Stimulated activated effector memory CD8-positive, alpha-beta T cell treated with anti-CD3 and anti-CD28 coated beads, Interleukin-12 subunit alpha, Interleukin-12 subunit beta, amount 100 ng/mL, for 72 hours (primary cell): ENCODE data around the gene HGF.

Source experiments
- ATAC-seq: fragments of 150-1000 bp; cut with Tn5 transposase; 2 replicates; pipeline ENCODE4 v1.10.0; 2021
- DNase-seq, 2 donors: peaks; one replicate each; pipeline ENCODE4 v3.0.0; 2021 to 2022; ENCODE audit warnings: low spot score in 2 of 2
- H3K27ac Mint-ChIP-seq: one replicate; pipeline ENCODE4 v1.8.0; 2022; ENCODE audit warnings: mild to moderate bottlenecking, mixed read lengths
- H3K36me3 Mint-ChIP-seq: one replicate; pipeline ENCODE4 v1.8.0; 2022; ENCODE audit warnings: mild to moderate bottlenecking, mixed read lengths
- H3K4me1 Mint-ChIP-seq: one replicate; pipeline ENCODE4 v1.8.0; 2022; ENCODE audit warnings: mixed read lengths
- H3K4me3 Mint-ChIP-seq: one replicate; pipeline ENCODE4 v1.8.0; 2022; ENCODE audit warnings: mild to moderate bottlenecking, mixed read lengths
- H3K9me3 Mint-ChIP-seq: one replicate; pipeline ENCODE4 v1.8.0; 2022; ENCODE audit warnings: mixed read lengths

The HGF gene

GRCh38 chr7:81709836-81710235, 60.0 kb downstream of the HGF start:
- ATAC-seq (no peak), DNase-seq (no peak)
- no peak overlapping the region for H3K27ac Mint-ChIP-seq
- peaks cover 9% of the 10 kb centered on the region for H3K9me3 Mint-ChIP-seq
- no peak overlapping the region for H3K4me3 Mint-ChIP-seq
- H3K36me3 Mint-ChIP-seq: no peaks in the 10 kb centered on the region
- H3K4me1 Mint-ChIP-seq: no peaks in the 10 kb centered on the region

- no peaks in the 10 kb centered on the region for H3K36me3 Mint-ChIP-seq
- DNase-seq (no peak), ATAC-seq (no peak)
- H3K4me3 Mint-ChIP-seq: no peak overlapping the region
- H3K27ac Mint-ChIP-seq: no peak overlapping the region
- H3K4me1 Mint-ChIP-seq: no peaks in the 10 kb centered on the region
- H3K9me3 Mint-ChIP-seq: peaks cover 11% of the 10 kb centered on the region
These were observed 61.9 kb downstream of the HGF start for GRCh38 chr7:81707966-81708365.

- no peak for DNase-seq
- no peaks in the 10 kb centered on the region for H3K4me1 Mint-ChIP-seq
- no peak for ATAC-seq
- no peaks in the 10 kb centered on the region for H3K36me3 Mint-ChIP-seq
- H3K27ac Mint-ChIP-seq: no peak overlapping the region
- H3K9me3 Mint-ChIP-seq: peaks cover 11% of the 10 kb centered on the region
- no peak overlapping the region for H3K4me3 Mint-ChIP-seq
These were observed 62.7 kb downstream of the HGF start for GRCh38 chr7:81707196-81707595.

GRCh38 chr7:81705206-81705605, 64.6 kb downstream of the HGF start:
- no peak overlapping the region for H3K27ac Mint-ChIP-seq

GRCh38 chr7:81704595-81704994, 65.3 kb downstream of the HGF start:
- Mint-ChIP-seq H3K4me3 (no peak overlapping the region), H3K36me3 (no peaks in the 10 kb centered on the region), H3K27ac (no peak overlapping the region), H3K4me1 (no peaks in the 10 kb centered on the region), H3K9me3 (peaks cover 9% of the 10 kb centered on the region)
- no peak for DNase-seq
- ATAC-seq: no peak

More at GRCh38 chr7:81705206-81705605, 64.6 kb downstream of the HGF start:
- Mint-ChIP-seq H3K36me3 (no peaks in the 10 kb centered on the region), H3K4me3 (no peak overlapping the region), H3K9me3 (peaks cover 9% of the 10 kb centered on the region), H3K4me1 (no peaks in the 10 kb centered on the region)
- DNase-seq (no peak), ATAC-seq (no peak)

- ATAC-seq (no peak), DNase-seq (no peak)
- peaks cover 2% of the 10 kb centered on the region for H3K9me3 Mint-ChIP-seq
- no peaks in the 10 kb centered on the region for H3K4me1 Mint-ChIP-seq
- H3K27ac Mint-ChIP-seq: no peak overlapping the region
- H3K4me3 Mint-ChIP-seq: no peak overlapping the region
- H3K36me3 Mint-ChIP-seq: no peaks in the 10 kb centered on the region
These were observed 70.9 kb downstream of the HGF start for GRCh38 chr7:81698965-81699364.

- no peak for ATAC-seq
- DNase-seq: no peak
- Mint-ChIP-seq H3K27ac (no peak overlapping the region), H3K9me3 (peaks cover 11% of the 10 kb centered on the region), H3K4me3 (no peak overlapping the region), H3K36me3 (no peaks in the 10 kb centered on the region), H3K4me1 (no peaks in the 10 kb centered on the region)
These were observed 75.1 kb downstream of the HGF start for GRCh38 chr7:81694711-81695110.

- Mint-ChIP-seq H3K27ac (no peak overlapping the region), H3K4me1 (no peaks in the 10 kb centered on the region), H3K4me3 (no peak overlapping the region), H3K36me3 (no peaks in the 10 kb centered on the region), H3K9me3 (peaks cover 15% of the 10 kb centered on the region)
- DNase-seq (no peak), ATAC-seq (no peak)
These were observed 76.0 kb downstream of the HGF start for GRCh38 chr7:81693894-81694293.

GRCh38 chr7:81693080-81693479, 76.8 kb downstream of the HGF start:
- no peaks in the 10 kb centered on the region for H3K36me3 Mint-ChIP-seq
- no peaks in the 10 kb centered on the region for H3K4me1 Mint-ChIP-seq
- no peak overlapping the region for H3K4me3 Mint-ChIP-seq
- ATAC-seq (no peak), DNase-seq (no peak)
- peaks cover 18% of the 10 kb centered on the region for H3K9me3 Mint-ChIP-seq
- no peak overlapping the region for H3K27ac Mint-ChIP-seq

- Mint-ChIP-seq H3K36me3 (no peaks in the 10 kb centered on the region), H3K4me1 (no peaks in the 10 kb centered on the region), H3K9me3 (peaks cover 18% of the 10 kb centered on the region), H3K4me3 (no peak overlapping the region), H3K27ac (no peak overlapping the region)
- DNase-seq (no peak), ATAC-seq (no peak)
These were observed 77.5 kb downstream of the HGF start for GRCh38 chr7:81692146-81692905.

- Mint-ChIP-seq H3K27ac (no peak overlapping the region), H3K9me3 (peaks cover 18% of the 10 kb centered on the region), H3K4me3 (no peak overlapping the region), H3K4me1 (no peaks in the 10 kb centered on the region), H3K36me3 (no peaks in the 10 kb centered on the region)
- no peak for ATAC-seq
- DNase-seq: no peak
These were observed 78.5 kb downstream of the HGF start for GRCh38 chr7:81691199-81691821.

- H3K4me3 Mint-ChIP-seq: no peak overlapping the region
- H3K27ac Mint-ChIP-seq: no peak overlapping the region
- DNase-seq (no peak), ATAC-seq (no peak)
- H3K36me3 Mint-ChIP-seq: no peaks in the 10 kb centered on the region
- H3K4me1 Mint-ChIP-seq: no peaks in the 10 kb centered on the region
- H3K9me3 Mint-ChIP-seq: peaks cover 18% of the 10 kb centered on the region
These were observed 79.2 kb downstream of the HGF start for GRCh38 chr7:81690688-81691087.

GRCh38 chr7:81690251-81690650, 79.6 kb downstream of the HGF start:
- no peak overlapping the region for H3K27ac Mint-ChIP-seq
- H3K4me3 Mint-ChIP-seq: no peak overlapping the region
- H3K4me1 Mint-ChIP-seq: no peaks in the 10 kb centered on the region
- ATAC-seq (no peak), DNase-seq (no peak)
- no peaks in the 10 kb centered on the region for H3K36me3 Mint-ChIP-seq
- peaks cover 20% of the 10 kb centered on the region for H3K9me3 Mint-ChIP-seq

- Mint-ChIP-seq H3K4me3 (no peak overlapping the region), H3K36me3 (no peaks in the 10 kb centered on the region), H3K4me1 (no peaks in the 10 kb centered on the region), H3K9me3 (peaks cover 24% of the 10 kb centered on the region), H3K27ac (no peak overlapping the region)
- DNase-seq (no peak), ATAC-seq (no peak)
These were observed 81.0 kb downstream of the HGF start for GRCh38 chr7:81688622-81689411.

GRCh38 chr7:81687062-81687461, 82.8 kb downstream of the HGF start:
- Mint-ChIP-seq H3K4me3 (no peak overlapping the region), H3K9me3 (peaks cover 19% of the 10 kb centered on the region), H3K36me3 (no peaks in the 10 kb centered on the region), H3K27ac (no peak overlapping the region), H3K4me1 (no peaks in the 10 kb centered on the region)
- ATAC-seq (no peak), DNase-seq (no peak)
